Activated CD4-positive, alpha-beta T cell treated with anti-CD3 and anti-CD28 coated beads, Interleukin-2, amount 50 U/mL, for 24 hours (primary cell): ENCODE measurements around the gene IGFBP2.

Experiments
- DNase-seq, 2 donors: peaks; one replicate each; pipeline ENCODE4 v3.0.0-alpha.2; 2020; ENCODE audit warnings: low read depth in 1 of 2, low spot score in 1 of 2

IGFBP2 gene

DNA sequence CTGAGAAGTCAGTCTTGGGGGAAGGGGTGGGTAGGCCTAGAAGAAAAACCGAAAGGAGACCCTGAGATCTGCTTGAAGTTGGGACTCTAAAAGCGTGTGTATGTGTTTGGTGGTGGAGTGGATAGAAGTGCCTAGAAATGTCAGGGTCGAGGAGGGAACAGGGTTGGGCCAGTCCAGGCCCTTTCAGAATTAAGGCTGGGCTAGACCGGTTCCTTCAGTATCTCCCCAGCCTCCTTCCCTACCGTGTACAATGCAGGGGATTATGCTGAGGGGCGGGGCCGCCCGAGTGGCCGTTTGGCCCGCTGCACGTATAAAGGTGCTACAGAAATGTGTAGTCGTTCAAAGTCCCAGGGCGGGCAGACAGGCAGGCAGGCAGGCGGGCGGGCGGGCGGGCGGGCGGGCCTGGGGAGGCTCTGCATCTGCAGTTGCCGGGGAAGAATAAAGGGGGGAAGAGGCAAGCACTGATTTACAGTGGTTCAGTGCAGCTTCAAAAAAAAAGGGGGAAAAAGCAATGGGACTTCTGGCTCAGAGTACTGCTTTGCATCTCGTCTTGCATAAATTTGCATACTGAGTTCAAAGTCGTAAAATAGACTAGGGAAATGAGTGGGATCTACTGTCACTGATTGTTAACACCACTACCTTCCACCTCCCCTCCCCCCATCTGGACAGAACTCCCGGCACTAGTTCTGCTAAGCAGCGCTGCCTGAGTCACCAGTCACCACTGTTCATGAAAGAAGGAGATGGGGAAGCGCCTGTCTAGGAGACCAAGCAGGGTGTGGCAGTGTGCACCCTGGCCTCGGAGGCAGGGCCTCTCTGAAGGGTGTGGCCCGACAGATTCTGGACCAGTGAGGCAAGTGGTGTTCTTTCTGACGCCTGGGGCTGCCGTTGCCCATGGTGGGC lies 3.6 kb downstream of the IGFBP2 start:
- no peak for DNase-seq

DNA sequence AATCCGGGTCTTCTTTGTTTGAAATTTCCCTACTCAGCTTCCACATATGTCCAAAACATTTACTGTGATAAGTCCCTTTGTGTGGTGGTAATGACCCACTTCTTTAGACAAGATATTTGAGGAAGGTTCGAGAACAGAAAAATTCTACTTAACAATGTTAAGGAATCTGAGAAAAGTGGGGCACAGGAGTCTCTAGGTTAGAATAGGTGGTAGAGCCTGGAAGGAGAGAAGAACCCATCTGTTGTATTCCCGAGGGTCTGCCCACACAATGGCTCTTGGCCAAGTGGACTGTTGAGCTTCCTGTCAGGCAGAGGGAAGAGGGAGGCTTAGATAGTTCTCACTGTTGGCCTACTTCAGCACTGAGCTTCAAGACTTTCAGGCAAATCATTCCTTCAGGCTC lies 4.3 kb downstream of the IGFBP2 start:
- no peak for DNase-seq

DNA sequence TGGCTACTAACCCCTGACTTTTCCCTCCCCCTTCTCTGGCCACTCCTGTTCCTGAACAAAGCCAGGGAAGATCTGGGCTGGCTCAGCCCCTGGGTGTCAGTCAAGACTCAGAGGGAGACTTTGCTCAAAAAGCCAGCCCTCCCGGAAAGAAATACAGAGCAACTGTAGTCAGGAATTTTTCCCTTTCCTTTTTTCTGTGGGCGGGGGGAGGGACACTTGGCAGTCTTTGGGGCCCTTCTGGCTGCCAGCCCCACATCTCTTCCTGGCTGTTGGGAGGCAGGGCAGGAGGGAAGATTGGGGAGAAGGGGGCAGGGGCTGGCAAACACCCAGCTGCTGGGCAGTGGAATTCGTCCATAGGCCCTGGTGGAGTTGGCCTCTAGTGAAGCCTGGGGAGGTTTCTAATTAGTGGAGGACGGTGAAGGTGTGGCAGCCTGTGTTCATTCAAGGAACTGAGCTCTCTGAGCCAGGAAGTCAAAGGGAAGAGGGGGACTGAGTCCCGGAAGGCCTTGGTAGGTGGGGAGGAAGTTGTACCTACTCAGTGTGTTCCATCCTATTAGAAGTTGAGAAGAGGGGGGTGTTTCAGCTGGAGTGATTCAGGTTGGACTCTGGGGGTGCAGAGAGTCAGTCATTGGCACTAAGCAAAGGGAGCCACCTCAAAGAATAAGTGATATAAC lies 10.9 kb downstream of the IGFBP2 start:
- DNase-seq = no peak

DNA sequence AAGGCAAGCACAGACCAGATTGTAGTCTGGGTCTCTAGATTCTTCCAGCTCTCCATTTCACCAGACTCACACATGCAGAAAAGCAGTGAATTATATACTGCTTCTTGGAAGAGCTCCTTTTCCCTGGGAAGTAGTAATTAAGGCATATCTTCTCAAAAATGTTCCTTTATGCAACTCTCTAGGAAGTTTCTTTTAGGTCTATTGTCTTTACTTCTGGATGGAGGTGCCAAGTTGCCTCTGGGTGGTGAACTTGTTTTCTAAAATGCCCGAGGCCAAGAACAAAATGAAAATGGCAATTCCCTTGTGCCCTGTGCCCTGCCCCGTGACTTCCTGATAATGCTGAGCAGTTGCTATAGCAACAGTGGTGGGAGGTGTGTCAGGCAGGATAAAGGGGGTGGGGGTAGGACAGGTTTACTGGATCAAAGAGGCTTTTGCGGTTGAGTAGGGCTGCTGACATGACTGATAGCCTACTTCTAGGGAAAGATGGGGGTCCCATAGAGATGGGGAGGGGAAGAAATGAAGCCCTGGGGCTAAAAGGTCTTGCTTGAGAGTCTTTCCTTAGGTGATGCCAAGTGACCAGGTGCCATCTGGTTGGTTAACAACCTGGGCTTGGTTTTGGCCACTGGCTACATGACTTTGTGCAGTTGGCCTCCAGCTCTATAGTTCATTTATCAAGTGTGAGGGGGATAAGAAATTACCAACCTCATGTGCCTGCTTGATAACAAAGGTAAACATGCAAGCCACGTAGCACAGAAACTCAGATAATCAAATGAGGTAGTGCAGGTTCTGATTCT lies 11.8 kb downstream of the IGFBP2 start:
- no peak for DNase-seq

DNA sequence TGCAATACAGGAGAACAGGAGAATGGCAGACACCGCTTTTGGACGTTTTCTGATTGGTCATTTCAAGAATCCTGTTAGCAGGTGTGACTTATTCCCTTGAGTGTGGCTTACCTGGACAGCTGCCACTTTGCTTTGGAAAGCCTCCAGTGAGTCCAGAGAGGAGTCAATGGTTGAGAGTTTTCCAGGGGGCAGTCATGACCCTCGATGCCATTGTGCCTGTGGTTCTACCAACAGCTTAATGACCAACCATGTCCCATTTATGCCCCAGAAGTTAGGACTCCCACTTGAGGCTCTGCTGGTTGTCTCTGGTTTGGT lies 12.4 kb downstream of the IGFBP2 start:
- no peak for DNase-seq

DNA sequence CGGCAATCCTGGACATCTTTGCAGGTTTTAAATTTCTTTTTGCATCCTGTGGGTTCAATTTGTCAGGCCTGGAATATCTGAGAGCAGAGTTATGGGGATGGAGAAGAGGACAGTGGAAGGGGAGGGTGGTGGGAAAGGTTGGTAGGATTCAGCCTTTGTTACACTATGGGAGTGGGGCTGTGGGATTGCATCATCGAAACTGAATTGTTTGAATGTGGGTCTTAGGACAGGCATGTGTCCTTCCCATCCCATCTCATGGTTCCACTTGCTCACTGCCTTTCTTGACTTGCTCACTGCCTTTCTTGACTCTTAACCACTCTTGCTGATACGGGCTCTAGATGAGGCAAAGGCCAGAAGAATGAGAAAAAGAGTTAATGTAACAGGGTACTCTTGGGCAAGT lies 12.9 kb downstream of the IGFBP2 start:
- no peak for DNase-seq

DNA sequence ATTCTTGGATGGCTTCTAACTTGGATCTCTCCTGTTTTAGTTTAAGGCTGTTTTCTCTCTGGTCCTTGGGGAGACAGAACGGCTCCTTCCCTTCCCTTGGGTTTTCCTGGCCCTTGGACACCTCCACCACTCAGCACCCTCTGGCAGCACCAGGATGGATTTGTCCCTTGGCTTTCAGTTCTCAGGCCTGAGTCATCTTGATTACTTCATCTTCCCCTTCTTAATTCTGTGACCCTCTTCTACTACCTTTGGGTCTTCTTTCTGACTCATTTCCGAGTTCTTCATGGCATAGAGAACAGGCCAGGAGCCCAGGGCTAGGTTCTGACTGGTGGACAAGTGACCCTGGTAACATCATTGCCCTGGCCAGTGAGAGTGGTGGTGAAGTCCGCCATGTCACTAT lies 14.9 kb downstream of the IGFBP2 start:
- no peak for DNase-seq

DNA sequence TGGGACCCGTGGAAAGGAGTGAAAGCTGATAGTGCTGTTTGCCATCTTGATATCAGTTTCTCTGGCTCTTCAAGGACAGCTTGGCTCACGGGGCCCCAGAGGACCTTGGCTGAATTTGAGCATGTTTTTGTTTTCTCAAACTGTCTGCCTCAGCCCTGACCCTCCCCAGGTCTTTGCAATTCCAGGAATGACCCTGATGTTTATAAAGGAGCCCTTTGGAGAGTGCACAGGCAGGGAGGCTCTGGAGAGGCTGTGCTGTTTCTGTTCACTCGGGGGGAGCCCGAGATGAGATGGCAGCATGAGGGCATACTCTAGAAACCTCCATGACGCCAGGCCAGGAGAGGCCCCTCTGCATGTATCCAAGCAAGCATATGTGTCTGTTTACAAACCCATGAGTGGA lies 16.4 kb downstream of the IGFBP2 start:
- no peak for DNase-seq

DNA sequence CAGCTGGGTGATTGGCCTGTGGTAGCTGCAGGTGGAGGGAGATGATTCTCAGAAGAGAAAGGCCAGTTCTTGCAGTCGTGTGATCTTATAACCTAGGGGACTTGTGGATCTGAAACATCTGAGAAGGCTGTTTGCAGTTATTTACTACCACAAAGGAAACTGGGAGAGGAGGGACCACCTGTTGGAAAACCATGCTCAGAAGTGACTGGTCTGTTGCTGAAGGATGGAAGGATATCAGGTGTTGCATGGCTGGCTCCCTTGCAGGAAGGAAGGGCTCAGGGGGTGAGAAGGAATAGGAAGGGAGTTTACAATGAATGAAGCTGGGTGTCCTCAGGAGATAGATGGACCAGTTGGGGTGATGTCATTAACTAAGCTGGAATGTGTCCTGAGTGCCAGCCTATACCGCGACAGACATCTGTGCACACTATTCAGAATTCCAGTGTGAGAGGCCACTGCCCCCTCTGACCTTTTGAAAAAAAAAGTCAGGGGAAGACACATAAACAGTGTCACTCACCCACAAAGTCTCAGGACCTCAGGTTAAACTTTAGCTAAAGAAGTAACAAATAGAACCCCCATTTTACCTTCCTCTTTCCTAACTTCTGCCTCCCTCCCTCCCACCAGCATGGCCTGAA lies 17.5 kb downstream of the IGFBP2 start:
- no peak for DNase-seq

DNA sequence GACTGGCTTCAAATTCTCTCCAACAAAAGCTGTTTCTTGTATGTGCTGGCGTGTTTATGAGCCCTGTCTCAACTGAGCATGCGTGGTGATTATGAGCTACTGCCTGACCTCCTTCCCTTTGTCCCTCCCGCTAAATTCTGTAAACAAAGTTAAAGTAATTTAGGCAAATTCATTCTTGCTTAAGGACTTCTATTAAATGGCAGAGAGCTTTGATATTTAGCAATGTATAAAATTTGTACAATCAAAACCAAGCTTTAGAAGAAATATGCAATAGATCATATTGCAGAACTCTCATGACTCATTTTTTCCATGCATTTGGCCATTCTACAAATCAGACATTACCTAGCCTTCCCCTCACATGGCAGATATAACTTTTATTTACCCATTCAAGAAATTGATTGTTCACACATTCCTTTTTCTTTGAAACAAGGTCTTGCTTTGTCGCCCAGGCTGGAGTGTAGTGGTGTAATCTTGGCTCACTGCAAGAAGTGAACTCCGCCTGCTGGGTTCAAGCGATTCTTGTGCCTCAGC lies 18.2 kb downstream of the IGFBP2 start:
- DNase-seq = no peak

DNA sequence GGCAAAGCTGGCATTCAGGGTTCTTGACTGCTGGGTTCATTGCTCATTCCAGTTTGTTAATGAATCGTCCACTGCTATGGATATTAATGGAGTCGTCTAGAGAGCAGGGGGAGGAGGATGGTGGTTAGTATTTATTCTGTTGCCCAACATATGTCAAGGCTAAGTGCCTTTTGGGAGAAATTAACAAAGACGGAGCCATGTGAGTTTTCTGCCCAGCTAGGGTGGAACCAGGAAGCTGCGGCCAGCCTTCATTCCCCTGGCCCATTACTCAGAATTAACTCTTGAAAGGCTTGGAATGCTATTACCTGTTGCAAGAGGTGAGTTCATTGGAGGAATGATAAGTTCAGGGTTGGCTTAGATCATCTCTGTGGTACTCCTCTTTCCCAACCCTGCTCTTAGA lies 19.3 kb downstream of the IGFBP2 start:
- no peak for DNase-seq

DNA sequence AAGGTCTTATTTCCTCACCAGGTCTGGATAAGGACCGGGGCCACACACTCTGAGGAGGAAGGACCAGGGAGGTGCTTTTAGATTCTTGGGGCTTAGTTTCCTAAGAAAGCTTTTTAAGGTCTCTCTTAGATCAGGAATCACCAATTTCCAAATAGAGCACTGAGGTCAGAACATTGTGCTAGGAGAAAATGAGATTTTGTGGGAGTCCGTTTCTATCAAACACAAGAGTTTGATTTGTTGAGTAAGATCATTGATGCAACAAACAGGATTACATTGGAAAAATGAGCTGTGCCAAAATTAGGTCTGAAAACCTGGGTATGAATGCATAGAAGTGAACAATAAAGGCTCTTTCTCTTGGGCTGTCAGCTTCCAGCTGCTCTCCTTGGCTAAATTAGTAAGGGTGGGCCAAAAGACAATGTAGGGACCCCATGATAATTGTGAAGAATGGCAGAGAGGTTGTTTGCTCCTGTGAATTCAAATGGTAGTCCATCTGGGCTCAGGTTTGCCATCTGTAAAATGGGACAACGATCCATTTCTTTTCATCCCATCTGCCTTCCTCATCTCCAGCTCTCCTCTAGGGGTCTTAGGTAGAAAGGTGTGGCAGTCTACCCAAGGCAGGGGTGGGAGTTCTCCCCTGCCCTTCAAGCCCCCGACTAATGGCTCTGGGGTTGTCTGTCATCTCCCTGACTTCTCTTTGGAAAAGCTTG lies 20.0 kb downstream of the IGFBP2 start:
- no peak for DNase-seq

DNA sequence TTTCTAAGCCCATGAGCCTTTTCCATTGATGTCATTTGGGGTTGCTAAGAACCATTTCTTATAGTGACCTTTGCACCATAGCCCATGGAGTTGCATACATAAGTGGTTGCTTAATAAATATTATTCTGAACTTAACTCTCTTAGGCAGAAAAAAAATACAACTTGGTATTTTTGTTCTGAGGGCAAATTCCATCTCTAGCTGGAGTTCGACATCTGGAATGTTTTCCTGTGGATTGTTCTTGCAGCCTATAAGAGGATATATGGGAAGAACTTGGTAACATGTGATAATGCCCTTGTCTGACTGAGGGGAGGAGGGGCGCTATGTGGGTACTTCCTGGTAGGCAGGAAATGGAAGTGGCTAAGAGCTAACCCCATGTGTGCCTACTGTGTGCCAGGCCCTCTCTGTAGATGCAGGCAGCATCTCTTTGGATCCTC lies 20.7 kb downstream of the IGFBP2 start:
- no peak for DNase-seq

DNA sequence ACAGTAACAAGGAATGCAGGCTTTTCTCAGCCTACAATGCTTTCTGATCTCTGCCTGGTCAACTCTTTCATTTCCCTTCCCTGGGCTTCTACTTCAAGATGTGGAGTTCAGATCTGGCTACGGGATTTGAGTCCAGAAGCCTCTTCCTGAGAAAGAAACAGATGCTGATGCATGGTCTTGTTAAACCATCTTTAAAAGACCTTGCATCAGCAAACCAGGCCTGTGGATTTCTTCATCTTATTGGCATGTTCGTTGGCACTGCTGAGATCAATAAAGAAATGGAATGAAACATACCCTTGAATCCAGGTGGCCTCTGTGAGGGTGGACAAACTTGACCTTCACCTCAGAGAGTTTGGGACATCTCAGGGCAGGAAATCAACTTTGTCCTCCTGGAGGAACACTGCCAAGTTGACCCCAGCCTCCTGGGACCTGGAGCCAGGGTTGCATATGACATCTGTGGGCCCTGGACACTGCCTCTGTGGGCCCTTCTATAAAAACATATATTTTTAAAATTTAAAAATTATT lies 21.4 kb downstream of the IGFBP2 start:
- DNase-seq = no peak

DNA sequence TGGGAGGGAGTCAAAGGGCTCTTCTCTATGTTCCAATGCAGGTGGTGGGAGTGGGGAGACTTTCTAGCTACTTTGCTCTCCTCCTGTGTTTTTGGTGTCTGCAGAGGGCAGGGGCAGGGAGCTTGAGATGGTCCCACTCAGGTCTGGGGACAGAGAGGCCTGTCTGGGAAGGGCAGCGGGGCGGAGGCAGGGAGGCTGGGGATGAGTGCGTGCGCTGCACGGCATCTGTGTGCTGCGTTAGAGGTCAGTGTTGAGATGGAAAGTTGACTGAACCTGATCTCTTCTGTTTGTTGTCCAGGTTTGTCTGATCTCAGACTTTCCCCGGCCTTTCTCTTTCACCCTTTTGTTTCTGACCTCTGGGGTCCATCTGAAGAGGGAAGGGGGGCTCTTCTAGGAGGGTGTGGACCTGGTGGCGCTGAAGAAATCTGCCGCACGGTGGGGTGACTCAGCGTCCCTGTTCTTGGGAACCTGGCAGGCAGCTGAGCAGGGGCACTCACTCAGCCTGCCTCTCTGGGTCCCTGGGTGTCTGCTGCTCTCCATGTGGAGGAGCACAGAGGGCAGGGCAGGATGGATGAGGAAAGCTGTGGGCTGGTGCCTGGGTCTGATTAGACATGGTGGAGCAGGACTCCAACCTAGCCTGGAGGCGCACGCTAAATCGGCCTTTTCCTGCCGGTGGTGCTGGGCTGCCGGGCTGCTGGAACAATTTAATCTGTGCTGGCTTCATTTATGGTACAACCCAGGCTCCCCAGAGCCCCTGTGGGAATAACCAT lies 24.1 kb downstream of the IGFBP2 start:
- no peak for DNase-seq

DNA sequence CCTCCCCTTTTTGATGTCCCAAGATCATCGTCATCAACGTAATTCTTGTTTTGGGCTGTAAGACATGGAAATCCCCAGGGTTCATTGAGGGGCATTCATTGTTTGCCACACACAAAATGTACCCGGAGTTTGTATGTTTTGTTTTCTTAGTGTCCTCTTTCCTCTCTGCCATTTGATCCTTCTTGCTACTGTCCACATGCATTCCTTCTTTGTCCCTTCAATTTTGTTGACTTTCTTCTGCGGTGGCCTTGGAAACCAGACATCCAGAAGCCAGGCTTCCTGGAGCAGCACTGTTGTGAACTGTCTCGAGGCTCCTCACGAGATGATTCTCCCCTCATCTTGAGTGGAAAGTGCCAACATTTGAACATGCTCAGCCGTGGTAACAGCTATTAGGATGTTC lies 24.8 kb downstream of the IGFBP2 start:
- no peak for DNase-seq

DNA sequence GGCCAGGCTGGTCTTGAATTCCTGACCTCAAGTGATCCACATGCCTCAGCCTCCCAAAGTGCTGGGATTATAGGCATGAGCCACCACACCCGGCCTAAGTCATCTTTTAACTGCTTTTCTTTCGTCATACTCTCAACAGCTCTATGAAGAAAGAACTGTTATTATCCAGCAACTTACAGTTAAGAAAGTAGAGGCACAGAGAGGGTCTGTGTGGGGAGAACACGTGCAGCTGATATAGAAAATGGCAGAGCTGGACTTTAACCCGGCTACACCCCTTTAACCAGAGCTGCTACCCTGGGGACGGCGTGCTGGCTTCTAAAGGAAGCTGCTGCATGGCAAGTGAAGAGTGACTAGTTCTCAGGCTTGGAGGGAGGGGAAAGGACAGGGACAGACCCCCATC lies 25.5 kb downstream of the IGFBP2 start:
- no peak for DNase-seq

DNA sequence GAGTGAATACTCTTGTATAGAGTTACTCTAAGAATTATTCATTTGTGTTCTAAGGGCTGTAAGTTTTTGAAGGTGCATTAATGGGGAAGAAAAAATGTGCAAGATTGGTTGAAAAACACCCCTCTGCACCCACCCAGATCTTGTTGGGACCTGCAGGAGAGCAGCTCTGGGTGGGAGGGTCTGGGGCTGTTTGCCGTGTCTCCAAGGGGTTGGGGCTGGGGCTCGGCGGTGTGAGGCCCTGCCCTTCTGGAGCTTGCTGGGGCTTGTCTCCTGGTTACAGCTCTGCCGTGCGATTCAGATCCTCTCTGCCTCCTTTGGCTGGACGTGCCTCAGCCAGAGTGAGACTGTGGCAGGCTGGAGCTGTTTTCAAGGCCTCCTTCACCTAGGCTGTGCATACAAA lies 26.1 kb downstream of the IGFBP2 start:
- DNase-seq = no peak

DNA sequence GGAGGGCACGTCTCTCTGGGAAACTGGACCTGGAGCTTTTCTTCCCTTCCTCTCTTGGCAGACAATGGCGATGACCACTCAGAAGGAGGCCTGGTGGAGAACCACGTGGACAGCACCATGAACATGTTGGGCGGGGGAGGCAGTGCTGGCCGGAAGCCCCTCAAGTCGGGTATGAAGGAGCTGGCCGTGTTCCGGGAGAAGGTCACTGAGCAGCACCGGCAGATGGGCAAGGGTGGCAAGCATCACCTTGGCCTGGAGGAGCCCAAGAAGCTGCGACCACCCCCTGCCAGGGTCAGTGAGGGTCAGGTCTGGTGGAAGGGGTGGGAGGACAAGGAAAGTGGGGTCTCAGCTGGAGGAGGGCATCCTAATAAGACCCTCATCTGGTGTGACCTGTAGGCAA lies 27.3 kb downstream of the IGFBP2 start:
- DNase-seq = no peak

DNA sequence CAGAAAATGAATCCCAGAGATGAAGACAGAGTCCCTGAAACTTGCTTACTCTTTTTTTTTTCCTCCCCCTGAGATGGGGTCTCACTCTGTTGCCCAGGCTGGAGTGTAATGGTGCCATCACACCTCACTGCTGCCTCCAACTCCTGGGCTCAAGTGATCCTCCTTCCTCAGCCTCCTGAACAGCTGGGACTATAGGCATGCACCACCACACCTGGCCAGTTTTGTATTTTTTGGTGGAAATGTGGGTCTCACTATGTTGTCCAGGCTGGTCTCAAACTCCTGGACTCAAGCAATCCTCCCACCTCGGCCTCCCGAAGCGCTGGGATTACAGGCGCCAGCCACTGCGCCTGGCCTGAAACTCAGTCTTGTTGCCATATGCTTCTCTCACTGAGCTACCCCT lies 27.8 kb downstream of the IGFBP2 start:
- no peak for DNase-seq
